Activated CD4-positive, alpha-beta T cell treated with anti-CD3 and anti-CD28 coated beads, Interleukin-10, Interleukin-2, amounts not matched to agents 100 ng/mL and 50 ng/mL, durations not matched to agents 16 hours and 8 hours (primary cell): ENCODE measurements around the gene UBE2G2.

Experiments
- DNase-seq: peaks from one replicate; pipeline ENCODE4 v3.0.0-alpha.2; 2020

The UBE2G2 gene

DNA sequence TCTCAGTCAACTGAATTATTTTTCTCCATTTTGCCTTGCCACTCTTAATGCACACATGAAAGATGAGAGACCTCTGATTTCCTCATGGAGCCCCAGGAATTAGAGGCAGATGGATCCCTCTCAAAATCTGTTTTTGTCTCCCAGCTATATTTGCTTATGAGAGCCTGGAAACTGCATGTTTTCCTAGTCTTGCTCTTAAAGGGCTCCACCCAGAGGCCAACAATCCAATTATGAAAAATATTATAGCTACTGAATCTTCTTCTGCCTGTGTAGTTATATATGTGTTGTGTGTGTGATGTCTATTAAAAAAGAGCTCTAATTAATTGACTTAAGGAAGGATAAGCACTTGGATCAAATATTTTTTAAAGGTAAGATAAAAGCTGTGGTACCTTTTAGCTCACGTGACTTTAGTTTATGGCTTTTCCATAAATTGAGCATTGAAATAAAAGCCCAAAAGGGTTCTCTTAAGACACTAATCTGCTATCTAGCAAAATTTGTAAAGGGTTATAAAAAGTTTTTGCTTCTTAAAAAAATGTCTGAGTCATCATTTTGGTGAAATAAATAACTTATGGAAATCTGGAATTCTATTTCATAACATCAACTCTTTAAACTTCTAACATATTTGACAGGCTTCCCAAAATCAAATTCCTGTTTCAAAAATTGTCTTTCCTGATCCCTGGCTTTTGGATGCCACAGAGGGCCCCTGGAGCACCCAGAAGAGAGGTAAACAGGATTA, 59.0 kb downstream of the UBE2G2 start:
- no peak for DNase-seq

DNA sequence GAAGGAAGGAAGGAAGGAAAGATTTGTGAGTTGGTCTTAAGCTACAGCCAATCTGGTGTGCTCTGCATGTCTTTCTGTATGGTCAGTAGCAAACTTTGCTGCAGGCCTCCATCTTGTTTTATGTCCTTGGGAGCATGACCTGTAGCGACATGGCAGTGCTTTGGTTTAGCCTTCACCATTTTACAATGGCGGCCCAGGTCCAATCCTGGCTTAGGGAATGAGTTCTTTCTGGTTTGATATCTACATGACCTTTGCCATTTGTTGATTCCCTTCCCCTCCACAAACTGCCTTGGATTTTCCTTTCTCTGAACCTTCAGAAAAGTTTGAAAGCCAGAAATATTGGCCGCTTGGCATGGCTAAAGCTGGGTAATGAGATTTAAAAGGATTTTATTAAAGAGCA, 59.7 kb downstream of the UBE2G2 start:
- no peak for DNase-seq

DNA sequence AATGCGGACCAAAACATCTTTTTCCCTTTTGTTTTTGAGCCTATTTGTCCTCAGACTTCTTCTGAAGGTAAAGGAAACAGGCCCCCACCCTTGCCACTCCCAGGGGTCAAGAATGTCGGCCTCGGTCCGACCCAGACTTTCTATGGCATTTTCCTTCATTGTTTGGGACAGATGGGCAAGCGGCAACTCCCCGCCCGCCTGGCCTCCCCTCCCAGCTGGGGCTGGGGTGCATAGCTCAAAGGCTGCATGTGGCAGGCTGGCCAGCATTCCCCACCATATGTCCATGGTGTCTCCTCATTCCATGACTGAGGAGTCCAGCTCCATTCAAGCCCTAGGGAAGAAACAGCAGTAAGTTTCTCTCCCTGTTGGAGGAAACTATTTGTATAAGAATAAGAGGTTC, 60.9 kb downstream of the UBE2G2 start:
- no peak for DNase-seq

DNA sequence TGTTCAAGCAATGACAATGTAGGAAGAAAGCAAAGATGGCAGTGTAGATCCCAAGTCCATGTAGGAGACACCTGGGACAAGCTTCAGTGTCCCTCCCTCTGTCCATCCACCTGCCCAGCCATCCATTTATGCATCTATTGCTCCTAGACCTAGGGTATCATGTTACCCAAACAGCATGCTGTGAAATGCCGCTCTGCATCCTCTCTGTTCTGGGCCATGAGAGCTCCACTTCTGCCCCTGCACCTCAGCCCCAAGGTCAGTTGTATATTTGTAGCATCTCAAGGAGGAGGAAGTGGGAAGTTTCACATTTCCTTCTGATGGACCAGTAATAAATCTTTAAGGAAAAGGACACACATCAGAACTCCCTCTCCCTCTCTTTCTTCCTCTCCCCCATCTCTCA, 62.3 kb downstream of the UBE2G2 start:
- DNase-seq, result no peak

DNA sequence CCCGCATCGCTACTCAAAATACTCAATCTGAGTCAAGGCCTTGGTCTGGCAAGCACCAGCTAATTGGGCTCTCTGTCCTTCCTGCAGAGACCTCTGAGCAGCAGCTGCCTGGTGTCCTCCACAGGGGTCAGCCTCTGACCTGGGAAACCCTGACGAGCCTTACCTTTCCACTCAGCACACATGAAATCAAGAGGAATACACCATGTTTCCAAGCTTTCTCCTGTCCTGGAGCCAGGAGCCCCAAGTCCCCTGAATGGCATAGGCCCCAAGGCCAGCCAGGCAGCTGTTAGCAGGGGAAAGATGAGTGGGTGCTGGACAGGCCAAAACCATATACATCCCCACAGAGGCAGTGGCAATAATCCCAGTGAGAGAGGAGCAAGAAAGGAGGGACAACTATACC, 63.0 kb downstream of the UBE2G2 start:
- DNase-seq, result no peak

DNA sequence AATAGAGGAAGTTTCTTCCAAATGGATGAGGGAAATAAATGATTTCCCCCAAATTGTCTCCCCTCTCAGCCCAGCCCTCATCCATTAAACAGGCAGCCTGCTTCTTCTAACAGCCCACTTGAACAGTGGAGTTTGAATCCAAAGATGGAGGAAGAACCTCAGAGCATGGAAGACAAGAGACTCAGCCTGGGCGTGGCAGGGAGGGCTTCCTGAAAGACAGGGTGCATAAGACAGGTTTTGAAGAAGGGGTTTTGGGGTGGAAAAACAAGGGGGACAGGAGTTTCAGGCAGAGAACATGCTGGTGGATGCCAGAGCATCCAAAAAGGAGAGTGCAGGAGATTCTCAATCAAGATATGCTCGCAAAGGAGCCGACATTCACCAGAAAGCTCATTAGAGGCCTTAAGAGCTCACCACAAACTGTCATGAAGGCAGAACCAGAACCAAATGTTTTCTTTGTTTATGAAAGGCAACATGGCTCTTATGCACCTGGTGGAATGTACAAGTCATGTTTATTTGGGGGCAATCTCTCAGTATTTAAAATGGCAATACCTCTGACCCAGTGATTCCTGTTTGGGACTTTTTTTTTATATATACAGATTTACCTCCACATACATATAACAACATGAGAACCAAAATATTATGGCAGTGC, 63.8 kb downstream of the UBE2G2 start:
- no peak for DNase-seq

DNA sequence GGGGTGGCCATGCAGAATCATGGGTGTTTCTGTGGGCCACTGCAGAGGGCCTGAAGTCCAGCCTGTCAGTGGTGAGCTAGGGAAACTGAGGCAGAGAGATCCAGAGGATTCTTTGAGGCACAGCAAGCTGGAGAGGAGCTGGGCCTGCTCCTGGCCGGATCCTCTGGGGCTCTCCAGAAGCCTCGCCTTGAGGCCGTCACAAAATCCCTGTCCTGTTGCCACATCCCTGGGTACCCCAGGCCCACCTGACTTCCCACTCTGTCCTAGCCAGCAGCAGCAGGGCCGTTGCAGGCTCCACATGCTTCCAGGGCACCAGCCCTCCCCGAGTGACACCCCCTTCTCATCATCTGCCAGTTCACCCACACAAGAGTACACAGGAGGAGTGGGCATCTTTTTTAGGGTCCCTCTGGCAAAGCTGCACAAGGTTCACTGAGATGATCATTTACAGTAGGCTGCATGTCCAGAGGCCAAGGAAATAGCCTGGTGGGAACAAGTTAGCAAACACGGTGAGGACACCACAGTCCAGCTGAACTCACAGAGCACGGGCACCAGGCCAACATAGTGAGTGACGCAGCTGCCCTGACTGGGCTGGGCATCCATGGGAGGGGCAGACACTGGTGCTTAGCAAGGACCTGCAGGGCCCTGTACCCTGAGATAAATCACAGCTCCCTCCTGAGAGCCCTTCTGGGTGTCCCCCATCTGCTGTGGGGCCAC, 65.2 kb downstream of the UBE2G2 start:
- DNase-seq, result no peak

DNA sequence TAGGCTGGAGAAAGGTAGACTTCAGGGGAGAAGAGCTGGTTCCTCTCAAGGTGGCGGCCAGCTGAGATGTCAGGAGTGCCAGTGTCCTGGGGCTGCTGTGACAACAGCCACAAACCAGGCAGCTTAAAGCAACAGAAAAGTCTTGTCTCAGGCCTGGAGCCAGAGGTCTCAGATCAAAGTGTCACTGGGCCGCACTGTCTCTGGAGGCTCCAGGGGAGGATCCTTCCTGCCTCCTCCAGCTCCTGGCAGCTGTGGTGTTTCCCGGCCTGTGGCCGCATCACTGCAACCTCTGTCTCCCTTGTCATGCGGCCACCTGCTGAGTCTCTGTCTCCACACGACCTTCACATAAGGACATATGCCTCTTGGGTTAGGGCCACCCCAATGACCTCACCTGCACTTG, 65.8 kb downstream of the UBE2G2 start:
- DNase-seq, result no peak

DNA sequence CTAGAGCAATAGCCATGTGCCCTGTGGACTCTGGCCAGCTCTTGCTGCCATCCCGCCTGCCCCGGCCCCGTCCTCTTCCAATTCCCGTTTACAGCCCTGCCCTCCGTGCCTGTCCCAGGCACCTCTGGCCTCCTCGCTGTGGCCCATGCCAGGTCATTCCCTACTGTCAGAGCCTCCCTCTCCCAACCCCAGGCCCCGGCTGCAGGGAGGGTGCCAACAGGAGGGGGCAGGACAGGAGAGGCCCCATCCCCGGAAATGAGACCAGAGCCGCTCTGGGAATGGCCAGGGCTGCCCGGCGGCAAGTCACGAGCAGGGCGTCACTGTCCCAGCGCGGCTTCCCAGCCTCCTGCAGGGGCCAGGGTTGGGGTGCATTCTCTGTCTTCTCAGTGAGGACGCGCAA, 66.8 kb downstream of the UBE2G2 start:
- DNase-seq, result no peak

DNA sequence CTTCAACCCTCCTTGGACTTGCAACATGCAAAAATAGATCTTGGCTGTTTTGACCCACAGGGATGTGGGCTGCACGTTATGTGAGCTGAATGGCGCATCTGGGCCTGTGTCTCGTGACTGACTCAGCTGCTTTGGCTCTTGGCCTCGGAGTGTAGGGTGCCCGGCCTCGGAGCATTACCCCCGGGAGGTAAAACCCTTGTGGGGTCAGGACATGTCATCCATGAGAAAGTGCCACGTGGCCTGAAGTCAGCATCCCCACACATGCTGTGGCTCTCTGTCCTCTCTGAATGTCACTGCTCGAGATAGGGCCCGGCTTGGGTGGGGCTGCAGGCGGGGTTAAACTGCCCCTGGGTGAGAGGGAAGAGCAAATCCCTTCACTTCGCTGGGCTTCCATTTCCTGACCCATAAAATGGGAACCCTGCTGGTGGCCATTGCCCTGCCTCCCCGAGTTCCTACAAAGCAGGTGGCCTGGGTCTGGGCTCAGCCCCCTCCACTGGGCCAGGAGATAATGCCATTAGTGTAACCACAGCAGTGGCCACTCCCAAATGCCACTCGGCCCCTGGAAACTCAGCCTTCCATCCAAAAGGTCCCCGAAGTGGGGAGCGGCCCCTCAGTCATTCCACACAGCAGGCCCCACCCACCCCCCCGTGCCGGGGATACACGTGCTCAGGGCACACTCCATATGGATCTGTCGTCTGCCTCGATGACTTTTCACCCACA, 67.4 kb downstream of the UBE2G2 start:
- DNase-seq, result no peak

DNA sequence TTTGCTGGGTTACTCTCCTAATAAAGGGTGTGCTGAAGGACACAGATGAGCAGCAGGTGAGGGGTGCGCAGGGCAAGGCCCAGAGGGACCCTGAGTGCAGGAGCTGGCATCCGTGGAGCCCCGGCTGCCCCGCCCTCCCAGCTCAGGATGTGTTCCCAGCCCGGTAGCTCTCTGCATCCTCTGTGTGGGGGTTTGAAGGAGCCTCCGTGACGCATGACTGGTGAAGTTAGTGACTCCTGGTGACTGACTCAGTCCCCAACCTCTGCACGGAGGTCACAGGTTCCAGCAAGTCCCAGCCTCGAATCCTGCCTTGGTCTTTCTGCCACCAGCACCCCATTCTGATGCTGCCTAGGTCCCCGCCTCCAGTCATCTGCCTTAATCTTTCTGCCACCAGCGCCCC, 68.7 kb downstream of the UBE2G2 start:
- DNase-seq, result no peak

DNA sequence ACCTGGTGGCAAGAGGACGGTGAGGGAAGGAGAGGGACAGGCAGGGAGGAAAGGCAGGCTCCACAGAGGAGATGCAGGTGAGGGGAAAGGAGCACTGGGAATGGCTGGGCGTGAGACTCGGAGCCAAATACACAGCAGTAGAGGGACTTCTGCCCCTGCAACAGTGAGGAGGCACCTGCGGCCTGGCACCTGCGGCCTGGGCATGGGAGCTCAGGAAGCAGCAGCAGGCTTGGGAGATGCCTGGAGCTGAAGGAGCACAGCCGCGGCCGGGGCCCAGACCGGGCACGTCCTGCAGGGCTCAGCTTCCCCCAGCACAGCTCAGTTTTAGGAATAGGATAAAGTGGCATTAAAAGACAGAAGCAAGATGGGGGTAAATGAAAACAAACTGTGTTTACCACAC, 69.4 kb downstream of the UBE2G2 start:
- no peak for DNase-seq

DNA sequence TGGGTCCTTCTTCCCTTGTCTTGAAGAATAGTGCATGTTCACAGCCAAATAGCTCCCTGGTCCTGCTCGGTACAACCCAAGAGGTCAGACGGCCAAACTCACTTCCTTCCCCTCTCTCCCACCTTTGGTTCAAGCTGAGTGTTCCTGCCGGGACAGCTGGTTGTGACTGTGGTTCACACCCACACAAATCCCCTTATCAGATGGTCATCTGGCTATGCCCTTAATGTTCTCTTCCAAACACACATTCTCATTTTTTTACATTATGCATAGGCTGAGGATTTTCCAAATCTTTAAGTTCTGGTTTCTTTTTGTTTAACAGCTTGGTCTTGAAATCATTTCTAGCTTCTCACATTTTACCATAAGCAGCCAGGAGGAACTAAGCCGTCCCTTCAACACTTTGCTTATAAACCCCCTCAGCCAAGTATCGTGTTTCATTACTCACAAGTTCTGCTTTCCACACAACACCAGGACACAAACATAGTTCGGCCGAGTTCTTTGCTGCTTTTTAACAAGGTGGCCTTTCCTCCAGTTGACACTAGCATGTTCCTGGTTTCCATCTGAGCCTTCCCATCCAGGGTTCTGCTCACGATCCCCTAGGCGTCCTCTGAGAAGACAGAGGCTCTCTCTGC, 70.6 kb downstream of the UBE2G2 start:
- no peak for DNase-seq

DNA sequence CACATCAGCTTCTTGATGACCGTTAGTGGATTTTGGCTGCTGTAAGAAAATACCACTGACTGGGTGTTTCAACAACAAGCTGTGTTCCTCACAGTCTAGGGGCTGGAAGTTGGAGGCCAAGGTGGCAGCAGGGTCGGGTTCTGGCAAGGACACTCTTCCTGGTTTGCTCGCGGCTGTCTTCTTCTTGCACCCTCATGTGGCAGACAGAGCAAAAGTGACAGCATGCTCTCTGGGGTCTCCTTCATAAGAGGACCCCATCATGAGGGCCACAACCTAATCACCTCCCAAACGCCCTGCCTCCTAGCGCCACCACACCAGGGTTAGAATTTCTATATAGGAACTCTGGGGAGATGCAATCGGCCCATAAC, 71.6 kb downstream of the UBE2G2 start:
- no peak for DNase-seq

DNA sequence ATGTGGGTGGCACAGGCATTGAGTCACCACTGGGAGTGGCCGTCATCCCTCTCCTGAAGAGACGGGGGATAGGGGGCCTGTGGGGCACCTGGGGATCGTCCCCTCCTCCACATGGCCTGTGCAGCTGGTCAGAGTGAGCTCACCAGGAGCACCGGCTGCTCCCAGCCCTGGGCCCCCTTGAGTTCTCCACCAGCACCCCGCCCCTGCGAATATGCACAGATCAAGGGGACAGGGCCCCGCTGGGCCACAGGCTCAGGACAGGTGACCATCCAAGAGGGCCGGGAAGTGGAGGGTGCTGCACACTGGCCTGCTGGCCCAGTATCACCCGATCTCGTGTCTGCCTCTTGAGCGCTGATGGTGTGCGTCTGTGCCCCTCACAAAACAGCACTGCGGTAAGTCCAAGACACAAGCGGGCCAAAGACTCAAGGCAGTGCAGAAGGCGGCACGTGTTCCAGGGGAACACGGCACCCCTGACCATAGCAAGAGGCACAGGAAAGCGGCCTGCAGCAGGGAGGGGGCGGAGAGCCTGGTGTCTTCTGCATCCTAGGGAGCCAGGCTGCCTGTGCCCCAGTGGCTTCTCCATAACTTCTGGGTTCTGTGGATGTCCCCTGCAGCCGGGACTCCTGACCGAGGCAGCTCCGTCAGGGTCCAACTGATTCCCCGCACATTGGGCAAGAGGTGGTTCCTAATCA, 72.1 kb downstream of the UBE2G2 start:
- DNase-seq, result no peak

DNA sequence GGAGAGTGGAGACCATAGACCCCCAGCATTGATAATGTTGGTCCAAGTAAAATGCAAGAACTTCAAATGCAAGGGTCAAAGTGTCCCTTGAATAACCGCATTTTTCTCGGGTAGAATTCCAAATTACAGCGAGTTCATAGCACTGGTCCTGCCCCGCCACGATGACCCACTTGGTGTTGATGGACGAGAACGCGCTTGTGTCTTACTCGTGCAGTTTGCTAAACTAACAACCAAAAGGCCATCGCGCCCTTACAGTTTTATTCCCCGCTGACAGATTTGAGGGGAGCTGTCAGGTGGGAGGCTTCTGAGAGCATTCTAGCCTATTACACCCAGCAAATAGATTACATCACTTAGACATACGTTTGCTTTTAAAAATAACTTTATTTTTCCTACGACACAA, 72.9 kb downstream of the UBE2G2 start:
- DNase-seq, result no peak

DNA sequence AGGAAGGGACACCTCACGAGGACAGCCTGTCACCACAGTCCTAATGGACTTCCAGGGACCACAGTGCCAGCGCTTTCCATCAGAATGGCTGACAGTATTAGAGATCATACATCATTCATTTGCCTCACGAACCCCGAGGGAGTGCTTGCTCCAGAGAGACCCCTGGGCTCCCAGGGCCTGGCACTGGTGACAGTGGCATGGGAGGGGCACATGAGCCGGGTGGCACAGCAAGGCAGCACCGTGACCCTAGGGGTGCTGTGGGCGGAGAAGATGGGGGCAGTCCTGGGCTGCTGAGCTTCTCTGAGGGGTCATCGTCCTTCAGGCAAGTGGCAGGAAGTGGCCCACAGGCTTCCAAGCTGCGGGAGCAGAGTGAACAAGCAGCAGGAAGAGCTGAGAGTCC, 73.9 kb downstream of the UBE2G2 start:
- DNase-seq, result no peak

DNA sequence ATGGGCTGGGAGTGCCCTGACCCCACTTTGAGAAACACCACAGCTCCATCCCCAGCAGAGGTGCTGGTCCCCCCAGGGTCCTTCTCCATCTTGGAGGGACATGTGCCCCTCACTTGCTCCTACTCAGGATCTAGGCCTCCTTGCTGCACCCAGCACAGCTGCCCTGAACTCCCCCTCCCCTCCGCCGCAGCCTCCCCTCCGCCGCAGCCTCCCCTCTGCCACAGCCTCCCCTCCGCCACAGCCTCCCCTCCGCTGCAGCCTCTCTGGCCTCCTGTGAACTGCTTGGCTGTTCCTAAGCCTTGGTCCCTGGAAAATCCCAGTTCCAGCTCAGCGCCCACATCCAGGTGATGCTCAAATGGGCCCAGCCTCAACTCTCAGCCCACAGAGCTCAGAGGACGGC, 74.3 kb downstream of the UBE2G2 start:
- no peak for DNase-seq

DNA sequence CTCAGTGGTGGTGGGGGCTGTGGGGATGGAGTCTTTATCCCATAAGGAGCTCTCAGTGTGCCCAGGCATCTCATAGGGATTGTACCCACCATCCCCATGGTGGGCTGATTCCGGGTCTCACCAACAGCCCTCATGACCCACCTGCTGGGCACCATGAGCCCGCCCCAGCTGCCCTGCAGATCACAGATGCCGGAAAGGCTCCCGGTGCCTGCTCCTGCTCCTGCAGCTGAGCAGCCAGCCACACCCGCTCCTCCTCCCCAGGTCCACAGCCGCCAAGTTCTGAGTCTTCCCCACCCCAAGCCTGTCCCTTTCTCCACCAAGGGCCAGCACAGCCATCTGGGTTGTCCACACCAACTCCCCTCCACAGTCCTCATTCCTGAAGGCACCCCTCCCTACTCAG, 74.8 kb downstream of the UBE2G2 start:
- DNase-seq, result no peak

DNA sequence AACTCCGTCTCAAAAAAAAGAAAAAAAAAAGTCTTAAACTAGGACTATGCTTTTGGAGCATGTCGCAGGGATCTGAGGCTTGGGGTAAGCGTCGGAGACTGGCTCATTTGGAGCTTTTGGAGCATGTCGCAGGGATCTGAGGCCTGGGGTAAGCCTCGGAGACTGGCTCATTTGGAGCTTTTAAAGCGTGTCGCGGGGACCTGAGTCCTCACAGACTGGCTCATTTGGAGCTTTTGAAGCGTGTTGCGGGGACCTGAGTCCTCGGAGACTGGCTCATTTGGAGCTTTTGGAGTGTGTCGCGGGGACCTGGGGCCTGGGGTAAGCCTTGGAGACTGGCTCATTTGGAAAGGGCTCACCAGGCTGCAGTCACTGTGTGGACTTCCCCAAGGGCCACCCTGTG, 76.7 kb downstream of the UBE2G2 start:
- DNase-seq, result no peak

DNA sequence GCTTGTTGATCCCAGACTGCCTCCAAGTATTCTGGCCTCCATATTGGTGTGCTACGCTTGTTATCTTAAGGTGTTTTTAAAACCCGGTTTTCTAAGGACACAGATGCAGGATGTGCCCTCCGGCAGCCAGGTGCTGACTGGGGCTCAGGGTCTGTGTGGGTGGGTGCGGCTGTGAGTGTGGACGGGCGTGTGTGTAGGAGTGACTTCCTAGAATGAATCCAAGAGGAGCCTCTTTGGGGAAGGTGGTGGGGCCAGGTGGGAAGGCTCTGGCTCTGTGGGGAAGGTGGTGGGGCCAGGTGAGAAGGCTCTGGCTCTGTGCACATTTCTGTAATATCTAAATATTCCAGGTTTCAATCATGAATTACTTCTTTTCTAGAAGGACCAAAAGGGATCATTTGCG, 77.4 kb downstream of the UBE2G2 start:
- no peak for DNase-seq
